H54 (cell line): ENCODE measurements around the gene GPR12.
"Not testable (repeated sequence)": the region's sequence is repeated elsewhere in the genome, so short reads cannot be mapped to it uniquely, and the experiment has no call there.

ENCODE experiments used
- DNase-seq: peaks from one replicate; pipeline ENCODE4 v3.0.0; 2011; ENCODE audit warnings: low spot score, mixed read lengths; ENCODE audit not compliant: insufficient read length
- FAIRE-seq: peaks from 3 replicates; lab custom pipeline; 2011; peaks lifted over from hg19 to GRCh38; lab: Jason Lieb, UNC
- POLR2A ChIP-seq: IDR thresholded peaks from 2 replicates; pipeline ENCODE4 v1.6.1; 2011; ENCODE audit warnings: low read depth, mild to moderate bottlenecking, low read length

The GPR12 gene

GRCh38 chr13:26760832-26761582 is 421 bp upstream of the GPR12 start:
- no peak for FAIRE-seq
- no peak for TF ChIP-seq POLR2A
- DNase-seq: no peak

- DNase-seq: no peak
- no peak for FAIRE-seq
- no peak for TF ChIP-seq POLR2A
These were observed 1.2 kb downstream of the GPR12 start for GRCh38 chr13:26759249-26759906.

GRCh38 chr13:26758496-26759157 is 2.0 kb downstream of the GPR12 start:
- no peak for DNase-seq
- FAIRE-seq: no peak
- TF ChIP-seq POLR2A: no peak

- no peak for FAIRE-seq
- no peak for TF ChIP-seq POLR2A
- DNase-seq: no peak
These were observed 3.6 kb downstream of the GPR12 start for GRCh38 chr13:26756961-26757360.

GRCh38 chr13:26752671-26753070 is 7.9 kb downstream of the GPR12 start:
- TF ChIP-seq POLR2A: no peak
- FAIRE-seq (no peak), DNase-seq (no peak)

- no peak for TF ChIP-seq POLR2A
- no peak for FAIRE-seq
These were observed 10.7 kb downstream of the GPR12 start for GRCh38 chr13:26749905-26750304.

GRCh38 chr13:26749285-26749684 is 11.3 kb downstream of the GPR12 start:
- no peak for FAIRE-seq
- DNase-seq: no peak
- TF ChIP-seq POLR2A: no peak

More at GRCh38 chr13:26749905-26750304, 10.7 kb downstream of the GPR12 start:
- no peak for DNase-seq

GRCh38 chr13:26747706-26748105 is 12.9 kb downstream of the GPR12 start:
- DNase-seq (no peak), FAIRE-seq (no peak)
- no peak for TF ChIP-seq POLR2A

- DNase-seq (no peak), FAIRE-seq (no peak)
- no peak for TF ChIP-seq POLR2A
These were observed 16.6 kb downstream of the GPR12 start for GRCh38 chr13:26743971-26744370.

GRCh38 chr13:26742691-26743358 is 17.8 kb downstream of the GPR12 start:
- no peak for TF ChIP-seq POLR2A
- FAIRE-seq: no peak
- DNase-seq: no peak

GRCh38 chr13:26735677-26736076 is 24.9 kb downstream of the GPR12 start:
- DNase-seq (no peak), FAIRE-seq (no peak)
- no peak for TF ChIP-seq POLR2A

- DNase-seq (no peak), FAIRE-seq (no peak)
- no peak for TF ChIP-seq POLR2A
These were observed 33.0 kb downstream of the GPR12 start for GRCh38 chr13:26727633-26728032.

- no peak for DNase-seq
- no peak for TF ChIP-seq POLR2A
- FAIRE-seq: no peak
These were observed 33.5 kb downstream of the GPR12 start for GRCh38 chr13:26727122-26727521.

GRCh38 chr13:26726684-26727083 is 33.9 kb downstream of the GPR12 start:
- FAIRE-seq: no peak
- DNase-seq: no peak
- no peak for TF ChIP-seq POLR2A

- not testable (repeated sequence) for DNase-seq, FAIRE-seq
These were observed 37.0 kb downstream of the GPR12 start for GRCh38 chr13:26723620-26724019.
